HG03342 (cell line): ENCODE measurements around the gene HS6ST1.
"Not testable (repeated sequence)": the region's sequence is repeated elsewhere in the genome, so short reads cannot be mapped to it uniquely, and the experiment has no call there.

Source experiments
- ATAC-seq: cut with Tn5 transposase; IDR thresholded peaks from one replicate; pipeline ENCODE4 v1.9.1; 2021; ENCODE audit warnings: mild to moderate bottlenecking, moderate library complexity; ENCODE audit not compliant: unreplicated experiment

HS6ST1 gene

DNA sequence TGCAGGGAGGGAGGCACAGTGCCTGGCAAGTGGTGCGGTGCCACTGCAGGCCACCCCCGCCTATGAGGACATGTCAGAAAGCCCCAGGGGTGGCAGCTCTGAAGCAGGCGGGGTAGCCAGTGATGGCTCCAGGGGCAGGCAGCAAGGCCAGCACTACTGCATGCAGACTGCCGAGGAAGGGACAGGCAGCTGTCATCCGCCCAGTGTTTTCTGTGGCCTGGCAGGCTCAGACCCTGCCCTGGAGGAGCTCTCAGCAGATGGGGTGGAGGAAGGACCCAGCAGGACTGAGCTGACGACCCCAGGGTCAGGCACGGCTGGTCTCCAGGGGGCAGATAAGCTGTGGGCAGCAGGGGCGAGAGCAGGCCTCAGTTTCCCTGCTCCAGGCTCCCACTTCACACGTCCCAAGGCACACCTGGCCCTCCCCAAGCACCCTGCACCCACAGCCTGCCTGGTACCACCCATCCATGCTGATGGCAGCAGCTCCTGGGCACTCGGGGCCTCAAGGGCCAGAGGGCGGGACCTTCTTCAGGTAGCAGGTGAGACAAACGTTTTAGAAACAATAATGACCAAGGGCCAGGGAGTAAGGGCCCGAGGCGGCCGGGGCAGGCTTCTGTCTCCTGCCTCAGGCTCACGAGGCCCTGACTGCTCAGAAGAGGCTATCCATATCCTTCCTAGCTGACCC lies 48.5 kb downstream of the HS6ST1 start:
- ATAC-seq: no peak

GRCh38 chr2:128269063-128269989 lies 49.3 kb downstream of the HS6ST1 start:
- no peak for ATAC-seq

GRCh38 chr2:128268611-128269010 lies 50.1 kb downstream of the HS6ST1 start:
- not testable (repeated sequence) for ATAC-seq

GRCh38 chr2:128268145-128268544 lies 50.5 kb downstream of the HS6ST1 start:
- not testable (repeated sequence) for ATAC-seq

DNA sequence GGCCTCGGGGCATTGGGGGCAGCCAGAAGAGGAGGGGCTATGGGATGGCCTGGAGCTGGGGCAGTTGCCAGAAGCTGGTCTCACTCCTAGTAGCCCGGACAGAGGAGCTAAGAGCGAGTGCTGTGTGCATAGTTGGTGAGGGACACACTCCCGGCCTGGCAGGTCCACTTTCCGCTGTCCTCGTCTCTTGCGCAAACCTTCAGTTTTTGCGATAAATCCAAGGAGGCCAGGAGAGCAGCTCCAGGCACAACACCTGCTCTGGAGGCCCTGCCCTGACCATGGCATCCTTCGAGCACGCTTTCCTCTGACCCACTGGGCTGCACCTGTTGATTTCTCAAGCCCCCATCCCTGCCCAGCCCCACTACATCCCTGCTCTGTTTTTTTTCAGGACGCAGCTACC lies 51.0 kb downstream of the HS6ST1 start:
- ATAC-seq: not testable (repeated sequence)

DNA sequence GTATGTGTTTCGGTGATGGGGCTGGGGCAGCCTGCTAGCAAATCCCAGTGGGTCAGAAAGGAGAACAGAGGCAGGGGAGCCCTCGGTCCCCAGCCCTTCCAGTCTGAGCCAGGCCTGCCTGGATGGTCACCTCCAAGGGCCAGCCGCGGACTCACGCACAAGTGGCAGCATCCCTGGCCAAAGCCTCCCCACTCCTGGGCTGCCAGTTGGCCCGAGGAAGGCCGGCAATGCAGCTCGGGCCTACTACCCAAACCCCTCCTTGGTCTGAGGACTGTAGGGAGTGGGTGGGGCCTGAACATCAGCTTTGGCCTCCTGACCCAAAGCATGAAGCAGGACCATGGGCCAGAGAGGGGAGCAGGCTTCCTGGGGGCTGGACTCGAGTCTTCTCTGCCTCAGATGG lies 51.5 kb downstream of the HS6ST1 start:
- not testable (repeated sequence) for ATAC-seq

- ATAC-seq: not testable (repeated sequence)
Observed at GRCh38 chr2:128266463-128266862, 52.2 kb downstream of the HS6ST1 start.

GRCh38 chr2:128265608-128265993 lies 53.1 kb downstream of the HS6ST1 start:
- ATAC-seq: not testable (repeated sequence)

DNA sequence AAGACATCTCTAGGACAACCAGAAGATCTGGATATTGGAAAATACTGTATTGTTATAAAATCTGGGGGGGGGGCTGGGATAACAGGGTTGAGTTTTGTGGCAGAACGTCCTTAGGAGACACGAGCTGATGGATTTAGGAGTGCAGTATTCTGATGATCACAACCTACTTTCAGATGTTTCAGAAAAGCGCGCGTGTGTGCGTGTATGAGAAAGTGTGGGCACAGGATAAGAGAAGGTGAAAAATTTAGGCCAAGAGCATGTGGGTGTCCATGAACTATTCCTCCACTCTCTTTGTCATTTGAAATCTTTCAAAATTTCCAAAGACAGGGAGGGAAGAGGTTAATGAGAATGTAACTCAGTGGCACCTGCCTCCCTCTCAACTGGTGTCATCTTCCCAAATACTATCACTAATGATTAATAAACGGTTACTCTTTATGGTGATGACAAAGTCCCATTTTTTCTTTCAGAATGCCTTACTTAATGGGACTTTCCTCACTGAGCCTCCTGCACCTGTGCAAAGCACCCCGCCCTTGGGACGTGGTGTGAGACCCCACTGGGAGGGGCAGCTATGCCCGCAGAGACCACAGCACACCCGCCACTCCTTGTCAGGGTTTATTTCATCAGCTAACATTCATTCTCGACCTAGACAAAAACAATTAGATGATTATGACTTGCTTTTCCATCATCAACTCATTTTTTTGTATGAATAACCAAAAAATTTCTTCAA lies 53.6 kb downstream of the HS6ST1 start:
- no peak for ATAC-seq

DNA sequence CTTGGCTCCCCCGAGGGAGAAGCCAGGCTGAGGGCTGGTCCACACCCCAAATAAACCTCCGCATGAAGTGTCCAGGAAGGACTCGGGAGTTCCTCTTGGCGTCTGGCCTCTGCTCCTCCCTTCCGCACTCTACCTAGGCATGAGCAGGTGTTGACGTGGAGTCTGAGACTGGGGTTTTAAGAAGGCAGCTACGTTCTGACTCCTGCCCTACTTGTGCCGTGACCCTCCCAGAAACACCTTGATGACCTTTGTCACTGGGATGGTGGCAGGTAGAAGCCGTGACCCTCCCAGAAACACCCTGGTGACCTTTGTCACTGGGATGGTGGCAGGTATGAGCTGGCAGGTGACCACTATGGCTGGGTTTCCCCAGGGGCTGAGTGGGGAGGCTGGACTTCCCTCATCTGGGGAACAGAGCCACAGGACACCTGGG lies 54.8 kb downstream of the HS6ST1 start:
- ATAC-seq: no peak

DNA sequence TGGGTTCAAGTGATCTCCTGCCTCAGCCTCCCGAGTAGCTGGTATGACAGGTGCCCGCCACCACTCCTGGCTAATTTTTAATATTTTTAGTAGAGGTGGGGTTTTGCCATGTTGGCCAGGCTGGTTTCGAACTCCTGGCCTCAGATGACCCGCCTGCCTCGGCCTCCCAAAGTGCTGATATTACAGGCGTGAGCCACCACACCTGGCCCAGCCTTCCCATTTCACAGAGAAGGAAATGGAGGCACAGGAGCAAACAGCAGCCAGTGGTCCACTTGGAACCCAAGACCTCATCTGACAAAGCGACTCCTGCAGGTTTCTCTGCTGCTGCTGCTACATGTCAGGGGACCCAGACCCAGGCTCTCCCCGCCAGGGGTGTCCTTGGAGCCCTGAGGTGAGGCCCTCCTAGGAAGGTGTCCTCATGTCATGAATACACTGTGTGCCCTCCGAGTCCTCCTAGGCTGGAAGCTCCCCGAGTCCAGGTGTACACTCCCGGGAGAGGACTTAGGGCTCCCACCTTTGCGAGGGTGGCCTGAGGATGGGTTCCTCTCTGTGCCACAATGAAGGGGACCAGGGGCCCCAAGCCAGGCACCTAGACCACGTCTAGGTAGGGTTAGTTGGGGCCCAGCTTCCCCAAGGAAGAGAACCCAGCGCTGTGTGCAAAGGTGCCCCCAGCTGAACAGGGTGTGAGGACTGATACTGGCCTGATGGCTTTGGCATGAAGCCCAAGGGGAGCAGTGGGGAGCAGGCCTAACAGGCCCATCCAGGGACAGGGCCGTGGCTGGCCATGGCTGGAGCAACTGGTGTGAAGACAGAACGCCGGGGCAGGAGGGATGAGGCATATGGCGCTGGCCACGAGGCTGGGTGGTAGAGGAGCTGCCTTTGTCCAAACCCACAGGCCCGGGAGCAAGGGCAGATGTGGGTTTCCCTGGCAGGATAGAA lies 56.1 kb downstream of the HS6ST1 start:
- ATAC-seq: no peak

DNA sequence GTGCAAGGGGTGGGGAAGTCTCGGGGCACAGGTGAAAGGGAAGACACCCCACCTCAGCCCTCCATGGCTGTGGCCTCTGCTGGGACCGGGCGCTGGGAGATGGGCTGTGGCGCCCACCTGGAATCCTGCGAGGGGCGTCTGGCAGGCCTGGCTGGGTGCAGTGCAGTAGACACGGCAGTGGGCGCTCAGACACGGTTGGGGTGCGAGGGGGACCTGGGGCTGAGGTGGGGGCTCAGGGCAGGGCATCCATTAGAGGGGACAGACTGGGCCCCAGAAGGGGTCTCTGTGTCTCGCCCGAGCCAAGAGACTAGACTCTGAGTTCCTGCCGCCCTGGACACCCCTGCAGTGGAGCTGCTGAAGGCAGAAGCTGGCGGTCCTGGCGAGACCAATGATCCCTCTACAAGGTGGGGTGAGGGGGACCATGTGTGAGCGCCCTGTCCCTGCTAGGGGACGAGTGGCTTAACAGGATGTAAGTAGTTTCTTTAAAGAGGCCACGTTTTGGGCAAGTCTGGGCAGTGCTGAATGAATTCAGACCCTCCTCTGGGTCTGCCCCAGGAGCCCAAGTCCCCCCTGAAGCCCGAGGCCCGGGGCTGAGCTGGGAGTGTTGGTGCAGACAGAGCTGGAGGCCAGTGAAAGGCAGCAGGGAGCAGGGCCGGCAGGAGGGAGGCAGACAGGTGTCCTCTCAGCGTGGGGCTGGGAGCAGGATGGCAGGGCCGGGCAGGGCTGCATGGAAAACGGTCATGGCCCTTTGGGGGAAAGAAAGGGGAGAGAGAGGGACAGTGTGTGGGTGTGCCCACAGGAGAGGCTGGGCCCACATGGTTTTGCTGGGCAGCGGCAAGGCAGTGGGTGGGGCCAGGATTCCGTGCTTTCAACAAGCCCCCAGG lies 57.2 kb downstream of the HS6ST1 start:
- ATAC-seq: no peak

- ATAC-seq: no peak
Observed at GRCh38 chr2:128260239-128261138, 58.2 kb downstream of the HS6ST1 start.

DNA sequence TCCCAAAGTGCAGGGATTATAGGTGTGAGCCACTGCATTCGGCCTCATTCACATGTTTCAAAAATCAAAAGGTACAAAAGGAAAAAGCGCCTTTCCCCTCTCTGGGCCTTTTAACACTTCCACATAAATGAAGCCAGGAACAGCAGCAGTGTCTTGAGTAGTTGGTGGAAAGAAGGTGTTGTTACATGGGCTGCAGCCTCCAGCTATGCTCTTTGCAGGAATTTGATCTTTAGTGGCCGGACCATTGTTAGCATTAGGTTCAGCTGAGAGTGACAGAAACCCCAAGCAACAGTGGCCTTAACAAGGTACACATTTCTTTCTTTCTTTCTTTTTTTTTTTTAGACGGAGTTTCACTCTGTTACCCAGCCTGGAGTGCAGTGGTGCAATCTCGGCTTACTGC lies 59.1 kb downstream of the HS6ST1 start:
- no peak for ATAC-seq

GRCh38 chr2:128258218-128258617 lies 60.5 kb downstream of the HS6ST1 start:
- ATAC-seq: no peak

DNA sequence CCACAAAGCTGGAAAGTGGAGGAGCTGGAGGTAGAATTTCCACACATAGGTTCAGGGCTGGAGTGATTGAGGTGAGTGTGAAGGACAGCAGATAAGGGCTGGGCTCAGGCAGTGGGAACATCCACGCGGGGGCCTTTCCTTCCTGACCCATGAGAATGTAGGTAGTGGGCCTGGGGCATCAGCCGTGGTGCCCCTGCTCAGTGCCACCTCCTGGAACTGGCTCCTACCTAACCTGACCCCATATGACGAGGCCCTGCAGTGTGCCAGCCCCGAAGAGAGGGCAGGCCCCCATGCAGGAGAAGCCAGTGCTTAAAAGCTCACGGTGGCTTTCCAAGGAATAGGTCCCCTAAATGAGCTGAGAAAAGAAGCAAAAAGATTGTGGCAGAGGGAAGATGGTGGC lies 66.2 kb downstream of the HS6ST1 start:
- no peak for ATAC-seq

DNA sequence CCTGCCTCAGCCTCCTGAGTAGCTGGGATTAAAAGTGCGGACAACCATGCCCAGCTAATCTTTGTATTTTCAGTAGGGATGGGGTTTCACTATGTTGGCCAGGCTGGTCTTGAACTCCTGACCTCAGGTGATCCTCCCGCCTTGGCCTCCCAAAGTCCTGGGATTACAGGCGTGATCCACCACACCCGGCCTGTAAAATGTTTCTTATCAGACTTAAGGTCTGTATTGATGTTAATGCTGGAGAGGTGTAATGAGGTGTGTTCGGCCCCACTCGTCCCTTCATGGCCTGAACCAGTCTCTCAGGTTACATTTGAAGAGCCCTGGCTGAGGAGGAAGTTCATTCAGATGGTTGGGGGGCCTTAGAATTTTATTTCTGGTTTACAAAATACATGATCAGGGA lies 66.6 kb downstream of the HS6ST1 start:
- ATAC-seq: not testable (repeated sequence)
